Measurements from ENCODE around the gene CELF2.

GRCh38 chr10:11045995-11046775, 28.5 kb downstream of the CELF2 start:
- TF ChIP-seq POLR2A (IDR thresholded peaks at IDR 0.05): no peak
- TF ChIP-seq, protein P1, sequence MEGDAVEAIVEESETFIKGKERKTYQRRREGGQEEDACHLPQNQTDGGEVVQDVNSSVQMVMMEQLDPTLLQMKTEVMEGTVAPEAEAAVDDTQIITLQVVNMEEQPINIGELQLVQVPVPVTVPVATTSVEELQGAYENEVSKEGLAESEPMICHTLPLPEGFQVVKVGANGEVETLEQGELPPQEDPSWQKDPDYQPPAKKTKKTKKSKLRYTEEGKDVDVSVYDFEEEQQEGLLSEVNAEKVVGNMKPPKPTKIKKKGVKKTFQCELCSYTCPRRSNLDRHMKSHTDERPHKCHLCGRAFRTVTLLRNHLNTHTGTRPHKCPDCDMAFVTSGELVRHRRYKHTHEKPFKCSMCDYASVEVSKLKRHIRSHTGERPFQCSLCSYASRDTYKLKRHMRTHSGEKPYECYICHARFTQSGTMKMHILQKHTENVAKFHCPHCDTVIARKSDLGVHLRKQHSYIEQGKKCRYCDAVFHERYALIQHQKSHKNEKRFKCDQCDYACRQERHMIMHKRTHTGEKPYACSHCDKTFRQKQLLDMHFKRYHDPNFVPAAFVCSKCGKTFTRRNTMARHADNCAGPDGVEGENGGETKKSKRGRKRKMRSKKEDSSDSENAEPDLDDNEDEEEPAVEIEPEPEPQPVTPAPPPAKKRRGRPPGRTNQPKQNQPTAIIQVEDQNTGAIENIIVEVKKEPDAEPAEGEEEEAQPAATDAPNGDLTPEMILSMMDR (IDR thresholded peaks at IDR 0.05 in 8 of 11, conservative IDR thresholded peaks at IDR 0.05 in 3 of 11): no peak

Data from spleen (tissue), 7 donors.